Loucy (cell line): ENCODE results near the gene ZNF837.
A peak's percentile ranks its signal among the peaks of the same experiment; 100 is the strongest.
"Not testable (repeated sequence)": the region's sequence is repeated elsewhere in the genome, so short reads cannot be mapped to it uniquely, and the experiment has no call there.

ENCODE experiments used
- H2AFZ ChIP-seq: fragments of 200-600 bp; sonication (generic); 2 replicates; pipeline ENCODE4 v1.6.0; 2016; ENCODE audit warnings: antibody characterized with exemption, mild to moderate bottlenecking, low read length, moderate library complexity
- H3F3A ChIP-seq: fragments of 200-600 bp; 2 replicates; pipeline ENCODE4 v1.6.0; 2016; ENCODE audit warnings: antibody characterized with exemption, low read depth, mild to moderate bottlenecking
- H3K27me3 ChIP-seq: fragments of 200-600 bp; sonication (generic); 2 replicates; pipeline ENCODE4 v1.6.1; 2014; ENCODE audit warnings: low read length, mild to moderate bottlenecking; ENCODE audit not compliant: insufficient read depth, poor library complexity, severe bottlenecking
- H3K36me3 ChIP-seq: fragments of 200-600 bp; sonication (generic); 2 replicates; pipeline ENCODE4 v1.6.1; 2016; ENCODE audit warnings: low read length; ENCODE audit not compliant: insufficient read depth
- H3K4me1 ChIP-seq: fragments of 200-600 bp; sonication (generic); 2 replicates; pipeline ENCODE4 v1.5.1; 2014; ENCODE audit warnings: low read length, mild to moderate bottlenecking; ENCODE audit not compliant: insufficient read depth, poor library complexity, severe bottlenecking
- H3K4me2 ChIP-seq: fragments of 200-600 bp; sonication (generic); 2 replicates; pipeline ENCODE4 v1.6.0; 2014; ENCODE audit warnings: antibody characterized with exemption, low read length, low read depth, mild to moderate bottlenecking; ENCODE audit not compliant: poor library complexity, severe bottlenecking
- H3K4me3 ChIP-seq: fragments of 200-600 bp; sonication (generic); 2 replicates; pipeline ENCODE4 v1.5.1; 2014; ENCODE audit warnings: low read length, mild to moderate bottlenecking, mixed read lengths; ENCODE audit not compliant: poor library complexity, severe bottlenecking
- H3K79me2 ChIP-seq: fragments of 200-600 bp; sonication (generic); 2 replicates; pipeline ENCODE4 v1.6.1; 2014; ENCODE audit warnings: low read length; ENCODE audit not compliant: insufficient read depth
- H3K9ac ChIP-seq: fragments of 200-600 bp; sonication (generic); 2 replicates; pipeline ENCODE4 v1.6.0; 2014; ENCODE audit warnings: mild to moderate bottlenecking, low read depth, low read length, moderate library complexity; ENCODE audit not compliant: poor library complexity, severe bottlenecking
- H3K9me2 ChIP-seq: fragments of 200-600 bp; sonication (generic); replicated peaks from 2 replicates; pipeline ENCODE4 v1.6.1; 2016; ENCODE audit warnings: low read depth, low read length, mixed read lengths
- H3K9me3 ChIP-seq: fragments of 200-600 bp; sonication (generic); 2 replicates; pipeline ENCODE4 v1.6.1; 2014; ENCODE audit warnings: mild to moderate bottlenecking, antibody characterized with exemption, low read length, low read depth; ENCODE audit not compliant: insufficient read depth
- H4K20me1 ChIP-seq: fragments of 200-600 bp; sonication (generic); 2 replicates; pipeline ENCODE4 v1.6.0; 2014; ENCODE audit warnings: antibody characterized with exemption, low read length, mild to moderate bottlenecking; ENCODE audit not compliant: insufficient read depth, poor library complexity, severe bottlenecking
- CTCF ChIP-seq: fragments of 200-600 bp; sonication (generic); conservative IDR thresholded peaks from 2 replicates; pipeline ENCODE4 v1.5.1; 2014; ENCODE audit warnings: mild to moderate bottlenecking, antibody characterized with exemption, low read length
- EZH2phosphoT487 ChIP-seq: fragments of 200-600 bp; IDR thresholded peaks from 2 replicates; pipeline ENCODE4 v1.6.1; 2018; ENCODE audit warnings: antibody characterized with exemption, mild to moderate bottlenecking, moderate library complexity, borderline replicate concordance

The ZNF837 gene

GRCh38 chr19:58403920-58404478 lies 23.2 kb upstream of the ZNF837 start:
- H3K4me1 ChIP-seq = peaks cover 24% of the 10 kb centered on the region
- not testable (repeated sequence) for H3K79me2 ChIP-seq

GRCh38 chr19:58401840-58402421 lies 21.1 kb upstream of the ZNF837 start:
- no peak for TF ChIP-seq CTCF
- TF ChIP-seq EZH2phosphoT487 = no peak
- no peaks in the 10 kb centered on the region for H3K9me2 ChIP-seq
- H3F3A ChIP-seq = peaks cover 6% of the 10 kb centered on the region; the same call in 1 of the 2 replicates
- H3K9me3 ChIP-seq = no peaks in the 10 kb centered on the region
- H3K27me3 ChIP-seq = no peaks in the 10 kb centered on the region
- no peaks in the 10 kb centered on the region for H4K20me1 ChIP-seq
- H2AFZ ChIP-seq = peak overlapping the region; percentile 80; the same call in 1 of the 2 replicates
- no peaks in the 10 kb centered on the region for H3K79me2 ChIP-seq
- no peaks in the 10 kb centered on the region for H3K36me3 ChIP-seq
- H3K9ac ChIP-seq = peak overlapping the region; percentile 52
- H3K4me2 ChIP-seq = peak overlapping the region; percentile 69
- H3K4me1 ChIP-seq = peaks cover 17% of the 10 kb centered on the region
- H3K4me3 ChIP-seq = peak overlapping the region; percentile 74

More at GRCh38 chr19:58403920-58404478, 23.2 kb upstream of the ZNF837 start:
- peak overlapping the region; percentile 19 for H3K4me2 ChIP-seq
- H3K27me3 ChIP-seq, H3K36me3 ChIP-seq, H2AFZ ChIP-seq, H3F3A ChIP-seq, H3K9me2 ChIP-seq, H4K20me1 ChIP-seq, H3K9me3 ChIP-seq, H3K4me3 ChIP-seq, H3K9ac ChIP-seq: not testable (repeated sequence)
- TF ChIP-seq CTCF = peak; percentile 18; the same call in 1 of the 2 replicates

- Histone ChIP-seq H3K4me1 (peaks cover 12% of the 10 kb centered on the region), H3K4me2 (peak overlapping the region; percentile 69), H3K9me2 (no peaks in the 10 kb centered on the region), H4K20me1 (no peaks in the 10 kb centered on the region), H3K9ac (peak overlapping the region; percentile 52), H3K36me3 (no peaks in the 10 kb centered on the region), H2AFZ (peak overlapping the region; percentile 80), H3K79me2 (no peaks in the 10 kb centered on the region), H3F3A (peaks cover 6% of the 10 kb centered on the region; the same call in 1 of the 2 replicates), H3K9me3 (no peaks in the 10 kb centered on the region), H3K4me3 (peak overlapping the region; percentile 74), H3K27me3 (no peaks in the 10 kb centered on the region)
- no peak for TF ChIP-seq CTCF
- TF ChIP-seq EZH2phosphoT487 = no peak
Observed at GRCh38 chr19:58400916-58401839, 20.3 kb upstream of the ZNF837 start.
